GM19035 (cell line): ENCODE results near the gene PERCC1.

Experiments used
- ATAC-seq: cut with Tn5 transposase; IDR thresholded peaks from one replicate; pipeline ENCODE4 v1.9.1; 2021; ENCODE audit not compliant: unreplicated experiment

The PERCC1 gene

DNA sequence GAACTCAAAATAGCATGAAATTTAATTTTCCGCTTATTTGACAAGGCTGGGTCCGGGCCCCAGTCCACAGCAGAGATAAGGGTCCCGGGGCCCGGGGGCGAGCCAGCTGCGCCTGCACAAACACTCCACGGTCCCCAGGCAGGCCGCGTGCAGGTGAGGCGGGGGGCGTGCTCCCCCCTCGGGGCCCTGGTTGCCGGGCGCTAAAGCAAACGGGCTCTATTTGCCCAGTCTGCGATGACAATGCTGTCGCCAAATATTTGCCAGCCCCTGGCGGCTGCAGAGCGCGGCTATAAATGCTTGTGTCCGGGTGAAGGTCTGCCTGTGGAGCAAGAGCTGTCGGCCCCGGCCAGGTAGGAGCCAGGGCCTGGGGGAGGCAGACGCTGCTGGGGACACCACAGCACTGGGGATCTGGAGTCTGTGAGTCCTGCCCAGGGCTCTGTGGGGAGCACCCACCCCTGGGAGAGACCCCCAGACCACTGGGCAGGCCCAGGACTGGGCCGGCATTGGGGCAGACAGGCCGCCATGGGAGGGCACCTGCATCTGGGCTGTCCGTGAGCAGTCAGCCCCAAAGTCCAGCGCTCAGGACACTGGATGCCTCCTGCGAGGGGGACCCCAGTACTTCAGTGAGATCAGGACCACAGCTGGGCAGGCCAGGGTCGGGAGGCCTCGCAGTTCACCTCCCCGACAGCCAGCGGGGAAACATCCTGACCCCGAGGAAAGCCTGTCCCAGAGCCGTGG, at the start of gene PERCC1:
Gene PERCC1 (plus strand): TSS at position 320 of the 738 bp plus-strand sequence. CDS start 1,516 bp downstream, outside the sequence.
- no peak for ATAC-seq

DNA sequence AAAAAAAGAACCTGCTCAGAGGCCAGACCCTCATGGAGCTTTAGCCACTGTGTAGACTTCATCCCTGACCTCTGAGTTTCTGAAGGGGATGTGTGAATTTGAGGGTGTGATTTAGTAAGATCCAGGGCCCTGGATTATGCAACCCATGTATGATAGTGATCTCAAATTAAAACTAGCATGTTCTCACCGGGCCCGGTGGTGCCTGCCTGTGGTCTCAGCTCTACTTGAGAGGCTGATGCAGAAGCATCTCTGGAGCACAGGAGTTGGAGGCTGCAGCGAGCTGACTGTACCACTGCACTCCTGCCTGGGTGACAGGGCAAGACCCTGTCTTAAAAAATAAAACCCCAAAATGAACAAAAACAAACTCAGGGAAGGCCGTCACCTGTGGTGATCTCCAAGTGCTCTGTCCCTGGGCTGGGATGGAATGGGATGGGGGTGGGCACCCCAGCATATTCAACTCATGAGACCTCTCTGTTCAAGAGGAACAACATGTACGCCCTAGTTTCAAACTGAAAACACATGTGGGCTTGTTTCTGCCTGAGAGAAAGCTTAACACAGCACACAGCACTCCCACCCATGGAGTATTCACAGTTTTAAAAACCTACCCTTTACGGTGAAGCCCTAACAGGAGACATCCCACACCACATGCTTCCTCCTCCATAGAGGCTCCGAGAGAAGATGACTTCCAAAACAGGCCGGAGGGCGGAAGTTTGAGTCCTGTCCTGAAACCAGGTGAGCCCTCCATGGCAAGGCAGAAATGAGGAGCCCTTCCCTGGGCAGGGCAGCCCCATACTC, 49.1 kb upstream of the PERCC1 start:
- no peak for ATAC-seq

GRCh38 chr16:1383556-1383955, 47.3 kb upstream of the PERCC1 start:
- no peak for ATAC-seq

DNA sequence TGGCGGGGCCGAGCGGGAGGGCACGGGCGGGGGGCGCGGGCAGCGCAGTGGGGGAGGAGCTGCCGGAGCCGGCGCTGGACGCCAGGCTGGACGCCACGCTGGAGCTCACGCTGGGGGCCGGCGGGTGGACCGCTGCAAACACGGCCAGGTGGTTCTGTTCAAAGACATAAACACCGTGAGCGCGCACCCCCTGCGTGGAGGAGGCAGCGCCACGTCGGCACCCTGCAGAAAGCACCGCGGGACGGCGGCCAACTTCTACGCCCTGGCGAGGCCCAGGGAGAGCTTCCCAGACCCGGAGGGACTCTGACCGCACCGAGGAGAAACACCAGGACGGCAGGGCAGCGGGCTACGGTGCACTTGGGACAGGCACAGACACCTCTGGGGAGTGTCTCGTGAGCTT, 45.6 kb upstream of the PERCC1 start:
- ATAC-seq, result no peak

- no peak for ATAC-seq
These were observed 43.5 kb upstream of the PERCC1 start for GRCh38 chr16:1387331-1387730.

- ATAC-seq, result no peak
These were observed 41.1 kb upstream of the PERCC1 start for GRCh38 chr16:1389762-1390161.

DNA sequence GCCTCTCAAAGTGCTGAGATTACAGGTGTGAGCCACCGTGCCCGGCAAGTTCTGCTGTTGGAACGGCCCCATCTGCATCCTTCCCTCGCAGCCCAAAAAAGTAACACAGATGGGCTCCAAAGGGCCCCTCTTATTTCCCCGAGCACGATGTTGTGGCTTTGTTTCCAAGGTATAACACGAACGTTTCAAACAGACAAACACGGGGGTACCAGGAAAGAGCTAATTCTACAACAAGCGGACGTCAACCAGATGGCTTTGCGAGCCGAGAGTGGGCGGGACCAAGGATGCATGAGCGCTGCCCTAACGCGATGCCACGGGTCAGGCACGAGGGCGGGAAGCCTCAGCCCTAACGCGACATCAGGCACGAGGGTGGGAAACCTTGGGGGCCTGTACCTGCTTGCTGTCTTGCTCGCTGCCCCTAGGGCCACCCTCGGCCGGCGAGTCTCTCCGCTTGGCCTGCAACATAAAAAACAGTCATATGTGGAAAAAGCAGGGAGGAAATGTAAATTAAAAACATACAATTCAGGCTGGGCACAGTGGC, 40.6 kb upstream of the PERCC1 start:
- no peak for ATAC-seq

GRCh38 chr16:1392826-1393225, 38.1 kb upstream of the PERCC1 start:
- ATAC-seq, result no peak

DNA sequence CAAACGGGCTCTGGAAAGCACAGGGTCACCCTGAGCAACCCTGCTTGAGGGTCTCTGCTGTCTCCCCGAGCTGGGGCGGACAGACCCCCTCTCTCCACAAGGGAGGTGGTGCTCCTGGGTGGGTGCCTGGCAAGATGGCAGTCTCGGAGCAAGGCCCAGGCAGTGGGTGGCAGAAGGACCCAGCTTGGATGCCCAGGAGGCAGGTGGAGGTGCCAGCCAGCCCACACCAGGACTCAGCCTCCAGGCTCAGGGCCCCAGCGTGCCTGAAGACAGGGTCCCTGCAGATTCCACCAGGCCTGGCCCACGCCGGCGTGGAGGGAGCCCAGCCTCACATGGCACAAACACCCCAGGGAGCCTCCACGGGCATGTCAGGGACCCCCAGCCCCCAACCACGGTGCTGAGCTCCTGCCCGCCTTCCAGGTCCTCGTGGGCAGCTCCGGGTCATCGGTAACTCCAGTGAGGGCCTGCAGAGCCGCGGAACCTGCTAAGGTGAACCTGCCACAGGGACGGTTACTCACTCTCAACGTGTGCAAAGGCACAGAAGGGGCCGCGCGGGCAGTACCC, 37.2 kb upstream of the PERCC1 start:
- ATAC-seq, result no peak

DNA sequence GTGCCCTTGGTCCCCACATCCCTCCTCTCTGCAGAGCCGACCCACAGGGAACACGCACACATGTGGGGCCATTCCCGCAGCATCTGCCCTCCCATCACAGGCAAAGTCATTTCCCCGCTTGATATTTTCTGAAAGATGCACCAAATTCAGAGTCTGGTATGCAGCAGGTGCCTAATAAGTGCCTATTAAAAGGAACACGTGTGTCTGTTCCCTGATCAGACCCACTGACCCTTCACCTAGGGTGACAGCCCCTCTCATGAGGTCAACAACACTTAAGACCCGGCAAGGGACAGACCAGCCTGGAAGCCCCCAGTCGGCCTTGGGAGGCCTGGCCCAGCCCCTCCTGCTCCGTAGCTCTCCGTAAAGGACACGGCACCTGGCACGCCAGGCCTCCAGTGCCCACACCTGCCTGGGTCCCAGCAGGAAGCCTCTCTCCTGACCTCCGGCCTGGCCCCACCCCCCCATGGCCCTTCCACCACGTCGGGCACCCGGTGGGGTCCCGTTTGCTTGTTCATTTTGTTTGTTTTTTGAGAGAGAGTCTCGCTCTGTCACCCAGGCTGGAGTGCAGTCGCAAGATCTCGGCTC, 36.4 kb upstream of the PERCC1 start:
- no peak for ATAC-seq

- ATAC-seq, result no peak
These were observed 35.3 kb upstream of the PERCC1 start for GRCh38 chr16:1395444-1396031.

- ATAC-seq, result no peak
These were observed 33.1 kb upstream of the PERCC1 start for GRCh38 chr16:1397779-1398178.

- no peak for ATAC-seq
These were observed 32.5 kb upstream of the PERCC1 start for GRCh38 chr16:1398351-1398750.

- ATAC-seq, result no peak
These were observed 31.9 kb upstream of the PERCC1 start for GRCh38 chr16:1398826-1399581.

DNA sequence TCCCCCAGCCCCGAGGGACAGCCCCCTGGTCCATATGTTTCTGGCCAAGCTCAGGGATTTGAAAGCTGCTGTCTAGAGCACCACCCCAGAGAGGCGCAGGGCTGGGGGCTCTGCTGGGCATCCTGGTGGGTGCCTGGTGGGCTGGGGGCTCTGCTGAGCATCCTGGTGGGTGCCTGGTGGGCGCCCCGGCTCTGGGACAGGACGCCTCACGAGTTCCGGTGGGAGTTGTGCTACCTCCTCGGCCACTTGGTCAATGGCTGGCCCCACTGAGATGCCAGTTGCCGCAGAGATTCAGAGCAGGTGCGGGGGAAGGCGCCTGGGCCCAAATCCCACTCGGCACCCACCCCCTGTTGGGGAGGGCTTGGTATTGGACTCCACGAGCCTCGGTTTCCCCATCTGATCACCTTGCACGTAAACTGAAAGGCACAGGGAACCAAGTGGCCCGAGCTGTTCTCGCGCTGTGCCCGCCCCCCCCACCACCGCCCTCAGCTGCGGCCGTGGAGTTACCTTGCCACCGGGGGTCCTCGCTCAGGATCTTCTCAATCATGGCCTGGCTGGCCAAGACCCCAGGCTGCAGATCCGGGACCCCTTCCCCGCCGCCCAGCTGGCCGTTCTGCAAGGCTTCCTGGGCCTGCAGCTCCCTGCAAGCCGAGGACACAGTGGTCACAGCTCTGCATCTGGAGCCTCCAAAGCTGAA, 29.7 kb upstream of the PERCC1 start:
- ATAC-seq, result no peak

GRCh38 chr16:1401758-1402154, 29.1 kb upstream of the PERCC1 start:
- ATAC-seq, result no peak

DNA sequence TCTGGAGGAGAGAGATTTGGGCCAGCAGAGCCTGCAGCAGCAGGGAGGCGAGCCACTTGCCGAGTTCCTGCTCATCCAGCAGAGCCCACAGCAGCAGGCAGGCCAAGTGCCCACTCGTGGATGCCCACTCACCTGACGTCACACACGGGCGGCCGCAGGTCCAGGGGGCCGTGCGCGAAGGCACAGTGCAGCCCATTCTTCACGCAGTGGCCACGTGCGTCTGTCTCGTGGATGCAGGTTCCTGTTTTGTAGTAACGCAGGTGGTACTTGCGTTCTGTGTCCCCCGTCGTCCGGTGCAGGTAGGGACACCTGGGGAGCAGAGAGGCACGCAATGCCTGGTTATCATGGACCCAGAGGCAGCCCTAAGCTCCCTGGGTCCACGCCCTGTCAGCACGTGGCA, 27.8 kb upstream of the PERCC1 start:
- no peak for ATAC-seq

GRCh38 chr16:1403733-1404132, 27.1 kb upstream of the PERCC1 start:
- ATAC-seq, result no peak

GRCh38 chr16:1407753-1408152, 23.1 kb upstream of the PERCC1 start:
- ATAC-seq, result no peak
